Neural cell (in vitro differentiated cells): ENCODE data around the gene FFAR4. TPM values are rescaled to one million over a fixed set of nuclear protein-coding genes. Genes with fewer than 3 reads are reported as not detected.

ENCODE experiments used
- H2AFZ ChIP-seq: fragments of 200-600, 300-800 bp; sonication (generic), shearing (Covaris generic); 2 replicates; pipeline ENCODE4 v1.6.0; 2014; ENCODE audit warnings: low read depth, mild to moderate bottlenecking, antibody characterized with exemption, low read length, moderate library complexity
- H3F3A ChIP-seq: fragments of 200-600 bp; shearing (Covaris generic); 2 replicates; pipeline ENCODE4 v1.6.1; 2016; ENCODE audit warnings: mild to moderate bottlenecking, moderate library complexity, mixed read lengths, antibody characterized with exemption, low read length; ENCODE audit not compliant: insufficient read depth, poor library complexity, severe bottlenecking
- H3K27ac ChIP-seq: fragments of 200-600, 300-800 bp; sonication (generic), shearing (Covaris generic); 2 replicates; pipeline ENCODE4 v1.5.1; 2014; ENCODE audit warnings: mild to moderate bottlenecking, low read length, moderate library complexity
- H3K27me3 ChIP-seq: fragments of 300-800, 200-600 bp; sonication (generic), shearing (Covaris generic); 2 replicates; pipeline ENCODE4 v1.6.0; 2014; ENCODE audit warnings: mild to moderate bottlenecking, low read depth, low read length, moderate library complexity; ENCODE audit not compliant: insufficient read depth
- H3K36me3 ChIP-seq: fragments of 300-800, 200-600 bp; sonication (generic), shearing (Covaris generic); 2 replicates; pipeline ENCODE4 v1.5.1; 2014; ENCODE audit warnings: mild to moderate bottlenecking, antibody characterized with exemption, low read length, moderate library complexity; ENCODE audit not compliant: insufficient read depth
- H3K4me2 ChIP-seq: fragments of 300-800, 200-600 bp; sonication (generic), shearing (Covaris generic); 2 replicates; pipeline ENCODE4 v1.6.0; 2014; ENCODE audit warnings: mild to moderate bottlenecking, low read length
- H3K4me3 ChIP-seq: fragments of 300-800, 200-600 bp; sonication (generic), shearing (Covaris generic); 2 replicates; pipeline ENCODE4 v1.5.1; 2014; ENCODE audit warnings: mild to moderate bottlenecking, low read length, moderate library complexity
- H3K79me2 ChIP-seq: fragments of 200-600 bp; shearing (Covaris generic); replicated peaks from 2 replicates; pipeline ENCODE4 v1.6.0; 2014; ENCODE audit warnings: mild to moderate bottlenecking, low read length, moderate library complexity; ENCODE audit not compliant: insufficient read depth
- H3K9ac ChIP-seq: fragments of 300-800, 200-600 bp; sonication (generic), shearing (Covaris generic); 2 replicates; pipeline ENCODE4 v1.6.1; 2016; ENCODE audit warnings: mild to moderate bottlenecking, low read length, mixed read lengths
- H3K9me2 ChIP-seq: fragments of 200-600 bp; shearing (Covaris generic); 2 replicates; pipeline ENCODE4 v1.6.1; 2016; ENCODE audit warnings: mild to moderate bottlenecking, low read length, mixed read lengths; ENCODE audit not compliant: insufficient read depth
- H3K9me3 ChIP-seq: fragments of 200-600, 300-800 bp; sonication (generic), shearing (Covaris generic); 2 replicates; pipeline ENCODE4 v1.6.1; 2016; ENCODE audit warnings: mild to moderate bottlenecking, mixed run types, low read length, moderate library complexity, mixed read lengths
- H4K20me1 ChIP-seq: fragments of 200-600 bp; shearing (Covaris generic); 2 replicates; pipeline ENCODE4 v1.6.1; 2016; ENCODE audit warnings: mild to moderate bottlenecking, mixed run types; ENCODE audit not compliant: insufficient read depth
- CTCF ChIP-seq: fragments of 450-650 bp; IDR thresholded peaks from 2 replicates; pipeline ENCODE4 v1.5.1; 2014; ENCODE audit warnings: antibody characterized with exemption, mild to moderate bottlenecking, moderate library complexity; ENCODE audit not compliant: poor library complexity, severe bottlenecking
- EP300 ChIP-seq: fragments of 450-650 bp; conservative IDR thresholded peaks from 2 replicates; pipeline ENCODE4 v1.6.1; 2014; ENCODE audit warnings: antibody characterized with exemption, mild to moderate bottlenecking, moderate library complexity; ENCODE audit not compliant: poor library complexity, severe bottlenecking
- EZH2 ChIP-seq: fragments of 200-600, 300-800 bp; shearing (Covaris generic), sonication (generic); IDR thresholded peaks from 2 replicates; pipeline ENCODE4 v1.6.1; 2014; ENCODE audit warnings: antibody characterized with exemption, low read length, borderline replicate concordance, mild to moderate bottlenecking; ENCODE audit not compliant: insufficient read depth, poor library complexity, severe bottlenecking
- MXI1 ChIP-seq: fragments of 450-650 bp; conservative IDR thresholded peaks from 2 replicates; pipeline ENCODE4 v1.6.1; 2014; ENCODE audit warnings: antibody characterized with exemption, mild to moderate bottlenecking; ENCODE audit not compliant: poor library complexity, severe bottlenecking
- POLR2AphosphoS5 ChIP-seq: IDR thresholded peaks from 2 replicates; pipeline ENCODE4 v1.6.1; 2012
- RAD21 ChIP-seq: fragments of 450-650 bp; conservative IDR thresholded peaks from 2 replicates; pipeline ENCODE4 v1.6.1; 2014; ENCODE audit warnings: antibody characterized with exemption, mild to moderate bottlenecking, moderate library complexity
- REST ChIP-seq: IDR thresholded peaks from 2 replicates; pipeline ENCODE4 v1.6.1; 2012; ENCODE audit warnings: borderline replicate concordance
- SMC3 ChIP-seq: fragments of 450-650 bp; conservative IDR thresholded peaks from 2 replicates; pipeline ENCODE4 v1.6.1; 2014; ENCODE audit warnings: antibody characterized with exemption, mild to moderate bottlenecking, moderate library complexity; ENCODE audit not compliant: poor library complexity
- TAF1 ChIP-seq: IDR thresholded peaks from 2 replicates; pipeline ENCODE4 v1.6.1; 2012; ENCODE audit warnings: low read depth
- polyA plus RNA-seq: library from polyadenylated mRNA; depleted of rRNA; stranded (reverse); fragments of >200 nt; gene quantifications from 2 replicates; pipeline ENCODE4 v1.2.3, GENCODE V29; 2014

The FFAR4 gene
- polyA plus RNA-seq, 1 donor from 2014 or later = not detected

GRCh38 chr10:93554760-93555432 lies 11.6 kb upstream of the FFAR4 start:
- Histone ChIP-seq H3K36me3 (no peaks in the 10 kb centered on the region), H3K9me2 (no peaks in the 10 kb centered on the region), H4K20me1 (no peaks in the 10 kb centered on the region), H3K4me2 (no peak overlapping the region), H2AFZ (no peak overlapping the region), H3F3A (no peaks in the 10 kb centered on the region), H3K79me2 (no peaks in the 10 kb centered on the region), H3K27me3 (no peaks in the 10 kb centered on the region), H3K4me3 (no peak overlapping the region), H3K27ac (no peak overlapping the region), H3K9ac (no peak overlapping the region), H3K9me3 (no peaks in the 10 kb centered on the region)
- TF ChIP-seq EP300 = no peak
- peak; percentile 36 for TF ChIP-seq CTCF
- no peak for TF ChIP-seq MXI1
- TF ChIP-seq SMC3 = peak; percentile 56
- no peak for TF ChIP-seq TAF1
- peak; percentile 44 for TF ChIP-seq RAD21

GRCh38 chr10:93559490-93559889 lies 7.0 kb upstream of the FFAR4 start:
- TF ChIP-seq SMC3 = no peak
- TF ChIP-seq MXI1 = no peak
- no peak for TF ChIP-seq REST
- TF ChIP-seq TAF1 = no peak
- TF ChIP-seq EP300 = no peak
- no peak for TF ChIP-seq RAD21
- TF ChIP-seq POLR2AphosphoS5 = no peak
- no peak for TF ChIP-seq EZH2
- TF ChIP-seq CTCF = no peak
- Histone ChIP-seq H2AFZ (no peak overlapping the region), H3K9me2 (no peaks in the 10 kb centered on the region), H4K20me1 (no peaks in the 10 kb centered on the region), H3K4me2 (no peak overlapping the region), H3K27me3 (peaks cover 2% of the 10 kb centered on the region), H3K79me2 (no peaks in the 10 kb centered on the region), H3K4me3 (no peak overlapping the region), H3K36me3 (no peaks in the 10 kb centered on the region), H3K9me3 (no peaks in the 10 kb centered on the region), H3K27ac (no peak overlapping the region), H3F3A (no peaks in the 10 kb centered on the region), H3K9ac (no peak overlapping the region)
